IMR-90 (cell line): ENCODE data around the gene MORN5. TPM values are rescaled to one million over a fixed set of nuclear protein-coding genes. Genes with fewer than 3 reads are reported as not detected.

Experiments
- ATAC-seq: fragments of 200-7000 bp; cut with Tn5 transposase; 2 replicates; pipeline ENCODE4 v1.9.1; 2020; ENCODE audit warnings: low read depth, mild to moderate bottlenecking, moderate library complexity
- BruUV-seq: library from RNA; stranded (reverse); fragments of 400-500 nt; replicated peaks from 2 replicates; lab custom pipeline; 2021; lab: Mats Ljungman, UMichigan
- CTCF ChIA-PET: fragments of 300-600 bp; formaldehyde crosslinking; extraction: SDS; loops from one replicate; lab custom pipeline; 2021; ENCODE audit warnings: antibody characterized with exemption; lab: Yijun Ruan, JAX
- POLR2A ChIA-PET: fragments of 300-600 bp; sonication (Branson Sonifier 250); formaldehyde crosslinking; loops from one replicate; lab custom pipeline; 2022; ENCODE audit warnings: antibody characterized with exemption; ENCODE audit not compliant: unreplicated experiment; lab: Charles Lee
- DNase-seq: peaks from one replicate; pipeline ENCODE4 v3.0.0; 2013
- H2AFZ ChIP-seq: replicated peaks from 2 replicates; pipeline ENCODE3; 2013; ENCODE audit warnings: low read length, mild to moderate bottlenecking; ENCODE audit not compliant: poor library complexity
- H2AK5ac ChIP-seq: 2 replicates; pipeline ENCODE4 v1.6.1; 2013; ENCODE audit warnings: low read depth, low read length, inconsistent platforms
- H2AK9ac ChIP-seq: replicated peaks from 2 replicates; pipeline ENCODE3; 2013; ENCODE audit warnings: mild to moderate bottlenecking, low read depth, low read length, moderate library complexity; ENCODE audit not compliant: poor library complexity
- H2BK120ac ChIP-seq: 2 replicates; pipeline ENCODE4 v1.6.1; 2013; ENCODE audit warnings: low read depth, low read length, inconsistent platforms
- H2BK15ac ChIP-seq: 3 replicates; pipeline ENCODE4 v1.6.1; 2013; ENCODE audit warnings: low read depth, low read length, inconsistent platforms
- H2BK20ac ChIP-seq: 2 replicates; pipeline ENCODE4 v1.6.1; 2013; ENCODE audit warnings: low read depth, mild to moderate bottlenecking, inconsistent platforms, low read length, moderate library complexity
- H2BK5ac ChIP-seq: 2 replicates; pipeline ENCODE4 v1.6.1; 2013; ENCODE audit warnings: mild to moderate bottlenecking, low read depth, low read length, inconsistent platforms; ENCODE audit not compliant: poor library complexity, severe bottlenecking
- H3K14ac ChIP-seq: replicated peaks from 2 replicates; pipeline ENCODE4 v1.6.1; 2013; ENCODE audit warnings: low read depth, low read length, inconsistent platforms
- H3K18ac ChIP-seq: 2 replicates; pipeline ENCODE4 v1.6.1; 2013; ENCODE audit warnings: low read depth, low read length, control low read depth
- H3K23ac ChIP-seq: 2 replicates; pipeline ENCODE4 v1.6.1; 2013; ENCODE audit warnings: low read depth, low read length, inconsistent platforms
- H3K27ac ChIP-seq: 2 replicates; pipeline ENCODE4 v1.5.1; 2013; ENCODE audit warnings: mild to moderate bottlenecking, control low read depth, low read length; ENCODE audit not compliant: insufficient read depth
- H3K27me3 ChIP-seq: 2 replicates; pipeline ENCODE4 v1.6.1; 2013; ENCODE audit warnings: low read length; ENCODE audit not compliant: control insufficient read depth, insufficient read depth
- H3K36me3 ChIP-seq: 2 replicates; pipeline ENCODE4 v1.6.1; 2013; ENCODE audit warnings: low read length, mixed read lengths; ENCODE audit not compliant: control insufficient read depth, insufficient read depth
- H3K4ac ChIP-seq: 2 replicates; pipeline ENCODE4 v1.6.1; 2013; ENCODE audit warnings: low read depth, low read length, inconsistent platforms
- H3K4me1 ChIP-seq: 2 replicates; pipeline ENCODE4 v1.6.1; 2013; ENCODE audit warnings: low read length, mixed read lengths; ENCODE audit not compliant: control insufficient read depth, insufficient read depth
- H3K4me2 ChIP-seq: 2 replicates; pipeline ENCODE4 v1.6.1; 2013; ENCODE audit warnings: low read depth, mild to moderate bottlenecking, control low read depth, low read length, moderate library complexity
- H3K4me3 ChIP-seq: 2 replicates; pipeline ENCODE4 v1.5.1; 2013; ENCODE audit warnings: low read depth, mild to moderate bottlenecking, control low read depth, low read length, moderate library complexity; ENCODE audit not compliant: insufficient read depth
- H3K56ac ChIP-seq: 2 replicates; pipeline ENCODE4 v1.6.1; 2013; ENCODE audit warnings: low read length, inconsistent platforms; ENCODE audit not compliant: insufficient read depth; ENCODE audit errors: extremely low read depth
- H3K79me1 ChIP-seq, 2 experiments: 2 replicates each; pipeline ENCODE4 v1.6.1; 2013; ENCODE audit warnings: low read length in 2 of 2, inconsistent platforms in 1 of 2, low read depth in 1 of 2
- H3K9ac ChIP-seq: 2 replicates; pipeline ENCODE4 v1.6.1; 2013; ENCODE audit warnings: low read depth, low read length, control low read depth
- H3K9me1 ChIP-seq: 2 replicates; pipeline ENCODE4 v1.6.1; 2013; ENCODE audit warnings: low read length, inconsistent platforms; ENCODE audit not compliant: insufficient read depth
- H3K9me3 ChIP-seq: 2 replicates; pipeline ENCODE4 v1.6.1; 2013; ENCODE audit warnings: low read length; ENCODE audit not compliant: control insufficient read depth, insufficient read depth
- H4K20me1 ChIP-seq: 2 replicates; pipeline ENCODE4 v1.6.1; 2013; ENCODE audit warnings: low read length, inconsistent platforms; ENCODE audit not compliant: insufficient read depth
- H4K5ac ChIP-seq: 2 replicates; pipeline ENCODE4 v1.6.1; 2013; ENCODE audit warnings: mild to moderate bottlenecking, low read depth, low read length, control low read depth
- H4K8ac ChIP-seq, 2 experiments: 2 replicates each; pipeline ENCODE4 v1.6.1; 2013; ENCODE audit warnings: low read depth in 2 of 2, low read length in 2 of 2, control low read depth in 1 of 2, inconsistent platforms in 1 of 2
- H4K91ac ChIP-seq: 2 replicates; pipeline ENCODE4 v1.6.1; 2013; ENCODE audit warnings: low read depth, low read length, inconsistent platforms; ENCODE audit not compliant: insufficient read depth
- CHD1 ChIP-seq: IDR thresholded peaks from 2 replicates; pipeline ENCODE4 v1.6.1; 2012; ENCODE audit warnings: low read depth, low read length, improper control_type of control experiment
- MAFK ChIP-seq: IDR thresholded peaks from 2 replicates; pipeline ENCODE4 v1.6.1; 2012; ENCODE audit warnings: low read depth, low read length, improper control_type of control experiment
- MXI1 ChIP-seq: IDR thresholded peaks from 2 replicates; pipeline ENCODE4 v1.6.1; 2012; ENCODE audit warnings: low read depth, mild to moderate bottlenecking, low read length, moderate library complexity, borderline replicate concordance
- RFX5 ChIP-seq: IDR thresholded peaks from 2 replicates; pipeline ENCODE4 v1.8.0; 2012; ENCODE audit warnings: low read depth, mild to moderate bottlenecking, low read length, moderate library complexity
- SMC3 ChIP-seq: fragments of 150-350 bp; IDR thresholded peaks from 2 replicates; pipeline ENCODE4 v1.6.1; 2016; ENCODE audit warnings: low read depth, mild to moderate bottlenecking, antibody characterized with exemption, low read length, moderate library complexity
- USF2 ChIP-seq: fragments of 150-350 bp; IDR thresholded peaks from 2 replicates; pipeline ENCODE4 v1.6.1; 2017; ENCODE audit warnings: mild to moderate bottlenecking, antibody characterized with exemption, low read length, low read depth
- WGBS, 2 experiments: methylation state at CpG; one replicate each; pipeline versions ENCODE4 v1.1.5 to v1.1.7; 2013; ENCODE audit warnings: missing lambda C conversion rate in 2 of 2; ENCODE audit not compliant: insufficient read length in 1 of 2; ENCODE audit errors: extremely low coverage in 2 of 2; 5-methylcytosine and 5-hydroxymethylcytosine counted together
- dilution Hi-C: fragments of 300-500 bp; cut with HindIII; formaldehyde crosslinking; loops from one replicate; pipeline ENCODE4 v1.14.3; 2018; ENCODE audit warnings: low sequenced_read_pairs; ENCODE audit not compliant: unreplicated experiment
- in situ Hi-C: fragments of 300-500 bp; cut with MboI; formaldehyde crosslinking; loops from 3 replicates; pipeline ENCODE4 v1.14.3; 2019; ENCODE audit warnings: low sequenced_read_pairs, inconsistent platforms, mixed read lengths
- intact Hi-C: fragments of 100-400 bp; cut with micrococcal nuclease; formaldehyde crosslinking; loops from 2 replicates; pipeline ENCODE4 v1.10.0; 2022
- polyA plus RNA-seq, 3 experiments: library from polyadenylated mRNA; depleted of rRNA; stranded (reverse); fragments of >200 nt; gene quantifications; 2 replicates each; pipeline ENCODE4 v1.2.3, GENCODE V29; 2012; ENCODE audit warnings: low replicate concordance in 1 of 3
- total RNA-seq: library from RNA; depleted of rRNA; stranded (reverse); fragments of >200 nt; gene quantifications from 2 replicates; pipeline ENCODE4 v1.2.3, GENCODE V29; 2012

MORN5 gene
- total and polyA plus RNA-seq, 2 of the 4 experiments (the other 2 are of a cell fraction) = not detected

- H3K9me3 ChIP-seq = no peaks in the 10 kb centered on the region
- DNase-seq (no peak), ATAC-seq (no peak)
- 0 out of 2 replicates have a peak, but pooled peaks cover 4% of the 10 kb centered on the region for H3K4me1 ChIP-seq
- no peak overlapping the region for H2AK9ac ChIP-seq
- dilution Hi-C loops (no loop called here), in situ Hi-C loops (no loop called here), intact Hi-C loops (no loop called here)
- no peak overlapping the region for H4K8ac ChIP-seq
- no CpG with 5 or more reads among the region's 4 CpGs for WGBS, 2 experiments
- H3K36me3 ChIP-seq = no peaks in the 10 kb centered on the region
- BruUV-seq = no TSS peak
- H3K27me3 ChIP-seq = peaks cover 35% of the 10 kb centered on the region
- no peak overlapping the region for H2BK120ac ChIP-seq
- H3K4me2 ChIP-seq = no peak overlapping the region
- no peaks in the 10 kb centered on the region for H3K79me1 ChIP-seq
- H3K23ac ChIP-seq = no peak overlapping the region
- no peak overlapping the region for H2BK5ac ChIP-seq
- no peak overlapping the region for H3K14ac ChIP-seq
- no peaks in the 10 kb centered on the region; the same call in 1 of the 2 replicates for H3K9me1 ChIP-seq
- peaks cover 4% of the 10 kb centered on the region; the same call in 1 of the 2 replicates for H4K20me1 ChIP-seq
- no peak overlapping the region for H4K5ac ChIP-seq
- ChIA-PET POLR2A (no interaction called here), CTCF (no interaction called here)
- H3K4me3 ChIP-seq = no peak overlapping the region
- H3K9ac ChIP-seq = no peak overlapping the region
- H2AK5ac ChIP-seq = no peak overlapping the region
- no peak overlapping the region for H3K27ac ChIP-seq
- no peak overlapping the region for H2AFZ ChIP-seq
- no peak overlapping the region for H3K56ac ChIP-seq
- H3K18ac ChIP-seq = no peak overlapping the region
- TF ChIP-seq SMC3 (no peak), USF2 (no peak), MAFK (no peak), RFX5 (no peak), MXI1 (no peak), CHD1 (no peak)
- H4K91ac ChIP-seq = no peak overlapping the region
- H2BK20ac ChIP-seq = no peak overlapping the region
- H3K4ac ChIP-seq = no peak overlapping the region
- H2BK15ac ChIP-seq = no peak overlapping the region
These were observed 38.2 kb downstream of the MORN5 start for GRCh38 chr9:122197882-122198281.
